ENCODE results near the gene INSYN2A.

The INSYN2A gene

GRCh38 chr10:127159648-127160245 is 36.6 kb downstream of the INSYN2A start (continued):
- TF ChIP-seq TSHZ2 (CRISPR knock-in tag; IDR thresholded peaks at IDR 0.05), result no peak
- TF ChIP-seq ARNTL (CRISPR knock-in tag; IDR thresholded peaks at IDR 0.05; ENCODE audit: borderline replicate concordance, low read depth), result no peak
- TF ChIP-seq CSDC2 (CRISPR knock-in tag; IDR thresholded peaks at IDR 0.05), result no peak
- TF ChIP-seq ZNF70 (CRISPR knock-in tag; IDR thresholded peaks at IDR 0.05), result no peak
- no peak for TF ChIP-seq BACH2 (CRISPR knock-in tag; IDR thresholded peaks at IDR 0.05; ENCODE audit: borderline replicate concordance)
- no peak for TF ChIP-seq ESRRG (CRISPR knock-in tag; IDR thresholded peaks at IDR 0.05)
- no peak for TF ChIP-seq TCF4 (CRISPR knock-in tag; IDR thresholded peaks at IDR 0.05; ENCODE audit: borderline replicate concordance)
- TF ChIP-seq ZNF565 (CRISPR knock-in tag; conservative IDR thresholded peaks at IDR 0.05; ENCODE audit: low read depth), result no peak
- no peak for TF ChIP-seq ZNF8 (CRISPR knock-in tag; IDR thresholded peaks at IDR 0.05)
- TF ChIP-seq POU6F1 (CRISPR knock-in tag; IDR thresholded peaks at IDR 0.05; ENCODE audit: borderline replicate concordance, low read depth), result no peak
- TF ChIP-seq SNAI2 (CRISPR knock-in tag; IDR thresholded peaks at IDR 0.05), result no peak

DNA sequence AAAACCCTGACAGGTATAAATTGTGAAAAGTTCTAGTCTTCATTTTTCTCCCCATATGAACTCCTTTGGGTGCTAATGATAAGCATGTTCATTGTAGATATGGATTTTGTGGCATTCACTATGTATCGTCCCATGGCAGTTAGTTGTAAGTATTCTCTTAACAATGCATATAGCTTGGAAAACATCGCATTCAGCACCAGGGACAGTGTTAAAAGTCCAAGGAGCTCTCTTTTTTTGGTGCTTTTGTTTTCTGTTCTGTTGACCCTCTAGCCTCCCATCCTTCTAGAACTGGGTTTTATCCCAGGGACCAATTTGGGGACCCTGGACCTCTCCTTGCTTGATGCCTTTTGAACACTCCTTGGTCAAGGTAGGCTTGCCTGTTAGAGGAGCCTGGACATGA is 37.7 kb downstream of the INSYN2A start:
- no peak for TF ChIP-seq ZC3H10 (CRISPR knock-in tag; IDR thresholded peaks at IDR 0.05)
- TF ChIP-seq, protein P1, sequence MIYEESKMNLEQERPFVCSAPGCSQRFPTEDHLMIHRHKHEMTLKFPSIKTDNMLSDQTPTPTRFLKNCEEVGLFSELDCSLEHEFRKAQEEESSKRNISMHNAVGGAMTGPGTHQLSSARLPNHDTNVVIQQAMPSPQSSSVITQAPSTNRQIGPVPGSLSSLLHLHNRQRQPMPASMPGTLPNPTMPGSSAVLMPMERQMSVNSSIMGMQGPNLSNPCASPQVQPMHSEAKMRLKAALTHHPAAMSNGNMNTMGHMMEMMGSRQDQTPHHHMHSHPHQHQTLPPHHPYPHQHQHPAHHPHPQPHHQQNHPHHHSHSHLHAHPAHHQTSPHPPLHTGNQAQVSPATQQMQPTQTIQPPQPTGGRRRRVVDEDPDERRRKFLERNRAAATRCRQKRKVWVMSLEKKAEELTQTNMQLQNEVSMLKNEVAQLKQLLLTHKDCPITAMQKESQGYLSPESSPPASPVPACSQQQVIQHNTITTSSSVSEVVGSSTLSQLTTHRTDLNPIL (CRISPR knock-in tag; IDR thresholded peaks at IDR 0.05; ENCODE audit: low read depth), result no peak
- TF ChIP-seq PATZ1 (CRISPR knock-in tag; IDR thresholded peaks at IDR 0.05; ENCODE audit: borderline replicate concordance), result no peak
- no peak for TF ChIP-seq CSDC2 (CRISPR knock-in tag; IDR thresholded peaks at IDR 0.05)
- TF ChIP-seq OSR1 (CRISPR knock-in tag; IDR thresholded peaks at IDR 0.05), result no peak
- TF ChIP-seq PPARA (CRISPR knock-in tag; IDR thresholded peaks at IDR 0.05; ENCODE audit: borderline replicate concordance), result no peak
- TF ChIP-seq ZNF70 (CRISPR knock-in tag; IDR thresholded peaks at IDR 0.05), result no peak
- TF ChIP-seq TSHZ2 (CRISPR knock-in tag; IDR thresholded peaks at IDR 0.05), result no peak
- TF ChIP-seq, protein P2, sequence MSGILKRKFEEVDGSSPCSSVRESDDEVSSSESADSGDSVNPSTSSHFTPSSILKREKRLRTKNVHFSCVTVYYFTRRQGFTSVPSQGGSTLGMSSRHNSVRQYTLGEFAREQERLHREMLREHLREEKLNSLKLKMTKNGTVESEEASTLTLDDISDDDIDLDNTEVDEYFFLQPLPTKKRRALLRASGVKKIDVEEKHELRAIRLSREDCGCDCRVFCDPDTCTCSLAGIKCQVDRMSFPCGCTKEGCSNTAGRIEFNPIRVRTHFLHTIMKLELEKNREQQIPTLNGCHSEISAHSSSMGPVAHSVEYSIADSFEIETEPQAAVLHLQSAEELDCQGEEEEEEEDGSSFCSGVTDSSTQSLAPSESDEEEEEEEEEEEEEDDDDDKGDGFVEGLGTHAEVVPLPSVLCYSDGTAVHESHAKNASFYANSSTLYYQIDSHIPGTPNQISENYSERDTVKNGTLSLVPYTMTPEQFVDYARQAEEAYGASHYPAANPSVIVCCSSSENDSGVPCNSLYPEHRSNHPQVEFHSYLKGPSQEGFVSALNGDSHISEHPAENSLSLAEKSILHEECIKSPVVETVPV (CRISPR knock-in tag; IDR thresholded peaks at IDR 0.05), result no peak
- no peak for TF ChIP-seq GLIS3 (CRISPR knock-in tag; IDR thresholded peaks at IDR 0.05)
- TF ChIP-seq ZNF565 (CRISPR knock-in tag; conservative IDR thresholded peaks at IDR 0.05; ENCODE audit: low read depth), result no peak
- no peak for TF ChIP-seq ISL1 (CRISPR knock-in tag; IDR thresholded peaks at IDR 0.05)
- no peak for TF ChIP-seq ZNF8 (CRISPR knock-in tag; IDR thresholded peaks at IDR 0.05)
- no peak for TF ChIP-seq POU6F1 (CRISPR knock-in tag; IDR thresholded peaks at IDR 0.05; ENCODE audit: borderline replicate concordance, low read depth)
- no peak for TF ChIP-seq RARB (CRISPR knock-in tag; IDR thresholded peaks at IDR 0.05)
- no peak for TF ChIP-seq ZFP30 (CRISPR knock-in tag; IDR thresholded peaks at IDR 0.05)
- TF ChIP-seq TOX (CRISPR knock-in tag; IDR thresholded peaks at IDR 0.05; ENCODE audit: borderline replicate concordance), result no peak
- no peak for TF ChIP-seq ZFP3 (CRISPR knock-in tag; IDR thresholded peaks at IDR 0.05)
- no peak for TF ChIP-seq BACH2 (CRISPR knock-in tag; IDR thresholded peaks at IDR 0.05; ENCODE audit: borderline replicate concordance)
- no peak for TF ChIP-seq TCF4 (CRISPR knock-in tag; IDR thresholded peaks at IDR 0.05; ENCODE audit: borderline replicate concordance)
- ATAC-seq, result no peak
